Natural killer cell (primary cell): ENCODE results near the gene IREB2. TPM values are rescaled to one million over a fixed set of nuclear protein-coding genes. Genes with fewer than 3 reads are reported as not detected.
"Not testable (repeated sequence)": the region's sequence is repeated elsewhere in the genome, so short reads cannot be mapped to it uniquely, and the experiment has no call there.

ENCODE experiments used
- ATAC-seq, 3 donors: fragments of 150-1000 bp in 2 of 3; fragments of 200-7000 bp in 1 of 3; cut with Tn5 transposase; 1 replicate in 1 of 3; 2 replicates in 2 of 3; pipeline ENCODE4 v1.10.0; 2021; ENCODE audit warnings: mild to moderate bottlenecking in 2 of 3, moderate library complexity in 2 of 3
- DNase-seq, 2 donors: peaks; one replicate each; pipeline versions ENCODE4 v3.0.0 to v3.0.0-alpha.2; 2013 to 2021; ENCODE audit warnings: mixed read lengths in 1 of 2
- H3K27ac ChIP-seq: one replicate; pipeline ENCODE4 v1.5.1; 2013; ENCODE audit warnings: mild to moderate bottlenecking, low read length
- H3K27me3 ChIP-seq: one replicate; pipeline ENCODE4 v1.6.1; 2013; ENCODE audit warnings: low read length; ENCODE audit not compliant: control insufficient read depth, insufficient read depth
- H3K36me3 ChIP-seq: one replicate; pipeline ENCODE4 v1.6.1; 2013; ENCODE audit warnings: low read length; ENCODE audit not compliant: control insufficient read depth, insufficient read depth
- H3K4me1 ChIP-seq: one replicate; pipeline ENCODE4 v1.6.1; 2013; ENCODE audit warnings: low read length; ENCODE audit not compliant: control insufficient read depth, insufficient read depth
- H3K4me3 ChIP-seq: one replicate; pipeline ENCODE4 v1.5.1; 2013; ENCODE audit warnings: low read length
- H3K9me3 ChIP-seq: one replicate; pipeline ENCODE4 v1.6.1; 2013; ENCODE audit warnings: low read length; ENCODE audit not compliant: control insufficient read depth, insufficient read depth
- H3K27ac Mint-ChIP-seq, 2 donors: one replicate each; pipeline ENCODE4 v1.8.0; 2022; ENCODE audit warnings: mild to moderate bottlenecking in 2 of 2, mixed read lengths in 2 of 2, moderate library complexity in 1 of 2
- H3K27me3 Mint-ChIP-seq, 2 donors: one replicate each; pipeline ENCODE4 v1.8.0; 2022; ENCODE audit warnings: low read depth in 2 of 2, mixed read lengths in 2 of 2
- H3K36me3 Mint-ChIP-seq: one replicate; pipeline ENCODE4 v1.8.0; 2022; ENCODE audit warnings: mixed read lengths
- H3K4me1 Mint-ChIP-seq, 2 donors: one replicate each; pipeline ENCODE4 v1.8.0; 2022; ENCODE audit warnings: mixed read lengths in 2 of 2
- H3K4me3 Mint-ChIP-seq: one replicate; pipeline ENCODE4 v1.8.0; 2022; ENCODE audit warnings: mild to moderate bottlenecking, moderate library complexity, mixed read lengths
- H3K9me3 Mint-ChIP-seq, 2 donors: one replicate each; pipeline ENCODE4 v1.8.0; 2022; ENCODE audit warnings: mixed read lengths in 2 of 2
- WGBS: methylation state at CpG from one replicate; pipeline ENCODE4 v1.1.7; 2013; ENCODE audit warnings: missing lambda C conversion rate; ENCODE audit not compliant: insufficient coverage; 5-methylcytosine and 5-hydroxymethylcytosine counted together
- intact Hi-C: fragments of 100-400 bp; cut with micrococcal nuclease; formaldehyde crosslinking; loops from one replicate; pipeline ENCODE4 v1.14.2; 2022
- total RNA-seq, 4 donors: library from RNA; stranded (reverse); fragments of 120-200 nt in 1 of 4; gene quantifications; one replicate each; pipeline versions ENCODE4 v1.2.3 to v1.2.4, GENCODE V29; 2013 to 2022
- TF ChIP-seq, protein P1 (sequence below): fragments of 200-600 bp; IDR thresholded peaks from one replicate; pipeline ENCODE4 v1.8.0; 2022; ENCODE audit warnings: antibody characterized with exemption

Gene IREB2
- total RNA-seq, 3 donors from 2014 or later (not counting 1 experiment from before 2014, with no cell fraction given) = 84.9 to 121 (median 99.0) TPM

DNA sequence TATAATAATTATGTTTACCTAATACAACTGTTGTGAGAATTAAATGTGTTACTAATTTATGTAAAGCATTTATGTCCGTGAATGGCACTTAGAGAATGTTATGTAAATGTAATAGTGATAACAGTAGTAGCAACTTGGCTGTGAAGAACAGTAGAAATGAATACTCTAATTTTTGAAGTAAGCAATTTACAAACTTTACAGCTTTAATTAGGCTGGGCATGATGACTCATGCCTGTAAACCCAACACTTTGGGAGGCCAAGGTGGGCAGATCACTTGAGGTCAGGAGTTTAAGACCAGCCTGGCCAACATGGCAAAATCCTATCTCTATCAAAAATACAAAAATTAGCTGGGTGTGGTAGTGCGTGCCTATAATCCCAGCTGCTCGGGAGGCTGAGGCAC lies 33.9 kb upstream of the IREB2 start:
- Mint-ChIP-seq H3K4me1 (no peaks in the 10 kb centered on the region), H3K27ac (no peak overlapping the region), H3K36me3 (no peaks in the 10 kb centered on the region), H3K27me3 (no peaks in the 10 kb centered on the region), H3K4me3 (no peak overlapping the region), H3K9me3 (no peaks in the 10 kb centered on the region)
- Histone ChIP-seq H3K4me3 (no peak overlapping the region), H3K36me3 (no peaks in the 10 kb centered on the region), H3K9me3 (no peaks in the 10 kb centered on the region), H3K4me1 (no peaks in the 10 kb centered on the region), H3K27ac (no peak overlapping the region), H3K27me3 (no peaks in the 10 kb centered on the region)
- intact Hi-C loops = no loop called here
- no peak for ATAC-seq
- TF ChIP-seq, protein P1, sequence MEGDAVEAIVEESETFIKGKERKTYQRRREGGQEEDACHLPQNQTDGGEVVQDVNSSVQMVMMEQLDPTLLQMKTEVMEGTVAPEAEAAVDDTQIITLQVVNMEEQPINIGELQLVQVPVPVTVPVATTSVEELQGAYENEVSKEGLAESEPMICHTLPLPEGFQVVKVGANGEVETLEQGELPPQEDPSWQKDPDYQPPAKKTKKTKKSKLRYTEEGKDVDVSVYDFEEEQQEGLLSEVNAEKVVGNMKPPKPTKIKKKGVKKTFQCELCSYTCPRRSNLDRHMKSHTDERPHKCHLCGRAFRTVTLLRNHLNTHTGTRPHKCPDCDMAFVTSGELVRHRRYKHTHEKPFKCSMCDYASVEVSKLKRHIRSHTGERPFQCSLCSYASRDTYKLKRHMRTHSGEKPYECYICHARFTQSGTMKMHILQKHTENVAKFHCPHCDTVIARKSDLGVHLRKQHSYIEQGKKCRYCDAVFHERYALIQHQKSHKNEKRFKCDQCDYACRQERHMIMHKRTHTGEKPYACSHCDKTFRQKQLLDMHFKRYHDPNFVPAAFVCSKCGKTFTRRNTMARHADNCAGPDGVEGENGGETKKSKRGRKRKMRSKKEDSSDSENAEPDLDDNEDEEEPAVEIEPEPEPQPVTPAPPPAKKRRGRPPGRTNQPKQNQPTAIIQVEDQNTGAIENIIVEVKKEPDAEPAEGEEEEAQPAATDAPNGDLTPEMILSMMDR = no peak
- DNase-seq = no peak
- WGBS = 100% methylated on average over 1 of the region's 3 CpGs

DNA sequence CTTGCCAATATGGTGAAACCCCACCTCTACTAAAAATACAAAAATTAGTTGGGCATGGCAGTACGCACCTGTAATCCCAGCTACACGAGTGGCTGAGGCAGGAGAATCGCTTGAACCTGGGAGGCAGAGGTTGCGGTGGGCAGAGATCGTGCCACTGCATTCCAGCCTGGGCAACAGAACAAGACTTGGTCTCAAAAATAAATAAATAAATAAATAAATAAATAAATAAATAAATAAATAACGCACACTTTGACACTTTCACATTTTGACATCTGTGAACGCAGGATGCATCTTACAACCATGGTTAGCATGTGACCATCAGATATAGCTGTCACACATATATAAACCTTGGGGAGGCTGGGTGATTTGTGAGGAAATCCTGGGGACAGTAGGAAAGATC lies 33.2 kb upstream of the IREB2 start:
- H3K4me3 Mint-ChIP-seq, H3K9me3 Mint-ChIP-seq: not testable (repeated sequence)

DNA sequence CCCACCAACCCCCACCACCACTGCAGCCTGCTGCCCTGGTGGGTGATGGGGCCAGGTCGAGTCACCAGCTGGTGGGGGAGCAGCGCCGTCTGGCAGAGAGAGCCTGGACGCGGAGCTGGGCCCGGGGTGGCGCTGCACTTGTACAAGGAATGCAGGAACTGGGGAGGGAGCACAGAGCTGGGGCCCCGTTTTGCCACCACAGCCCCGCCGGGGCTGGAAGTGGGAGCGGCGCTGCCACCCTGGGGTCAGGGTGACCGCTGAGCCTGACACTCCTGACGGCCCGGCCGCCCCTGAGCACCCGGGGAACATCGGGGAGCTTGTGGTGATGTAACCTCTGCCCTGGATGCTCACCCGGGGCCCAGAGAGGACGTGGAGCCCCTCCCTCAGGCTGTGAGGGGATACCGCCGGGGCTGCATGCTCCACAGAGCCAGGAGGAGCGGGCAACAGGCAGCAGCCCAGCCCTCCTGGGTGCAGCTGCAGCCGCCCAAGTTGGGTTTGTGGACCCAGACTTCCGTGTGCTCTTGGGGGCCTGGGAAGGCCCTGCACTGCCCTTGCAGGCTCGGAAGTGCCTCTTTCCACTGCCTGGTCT lies 32.6 kb upstream of the IREB2 start:
- H3K4me1 Mint-ChIP-seq = no peaks in the 10 kb centered on the region
- H3K27ac ChIP-seq = no peak overlapping the region
- intact Hi-C loops = no loop called here
- no peaks in the 10 kb centered on the region for H3K9me3 ChIP-seq
- 81% methylated on average over 26 of the region's 26 CpGs for WGBS
- H3K36me3 Mint-ChIP-seq = no peaks in the 10 kb centered on the region
- H3K4me3 Mint-ChIP-seq = no peak overlapping the region
- H3K36me3 ChIP-seq = no peaks in the 10 kb centered on the region
- H3K27ac Mint-ChIP-seq = no peak overlapping the region
- TF ChIP-seq, protein P1 = no peak
- no peaks in the 10 kb centered on the region for H3K27me3 Mint-ChIP-seq
- no peak for ATAC-seq
- H3K4me3 ChIP-seq = no peak overlapping the region
- H3K27me3 ChIP-seq = no peaks in the 10 kb centered on the region
- H3K9me3 Mint-ChIP-seq = no peaks in the 10 kb centered on the region
- DNase-seq = no peak
- H3K4me1 ChIP-seq = no peaks in the 10 kb centered on the region

More for the DNA sequence above, 33.2 kb upstream of the IREB2 start:
- intact Hi-C loops, H3K4me1 Mint-ChIP-seq, H3K9me3 ChIP-seq, H3K36me3 Mint-ChIP-seq, H3K27ac ChIP-seq, ATAC-seq, H3K27me3 Mint-ChIP-seq, H3K4me3 ChIP-seq, DNase-seq, H3K27ac Mint-ChIP-seq, H3K4me1 ChIP-seq, H3K27me3 ChIP-seq, H3K36me3 ChIP-seq: not testable (repeated sequence)
- 100% methylated on average over 3 of the region's 7 CpGs for WGBS

DNA sequence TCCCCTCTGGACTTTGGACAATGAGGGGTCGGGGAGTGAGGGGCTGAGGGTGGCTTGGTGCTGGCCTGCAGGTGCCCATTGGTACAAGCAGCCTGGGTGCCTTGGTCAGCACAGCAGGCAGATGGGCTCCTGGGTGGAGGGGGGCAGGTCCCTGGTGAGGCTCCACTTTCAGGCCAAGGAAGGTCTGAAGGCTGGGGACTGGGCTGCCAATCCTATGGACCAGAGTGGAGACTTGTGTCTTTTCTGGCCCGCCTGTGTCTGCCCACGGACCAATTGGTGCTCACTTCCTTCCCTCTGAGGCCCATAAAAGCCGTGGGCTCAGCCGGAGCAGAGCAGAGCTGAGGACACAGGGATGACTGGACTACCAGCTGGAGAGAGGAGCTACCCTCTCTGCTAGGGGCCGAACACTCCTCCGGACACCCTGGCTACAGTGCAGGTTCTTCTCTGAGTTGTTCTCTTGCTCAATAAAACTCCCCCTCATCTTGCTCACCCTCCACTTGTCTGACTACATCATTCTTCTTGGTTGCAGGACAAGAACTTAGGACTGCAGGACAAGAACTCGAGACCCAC lies 31.9 kb upstream of the IREB2 start:
- intact Hi-C loops = no loop called here
- no peaks in the 10 kb centered on the region for H3K9me3 ChIP-seq
- Mint-ChIP-seq H3K9me3 (no peaks in the 10 kb centered on the region), H3K4me3 (no peak overlapping the region), H3K36me3 (no peaks in the 10 kb centered on the region), H3K27me3 (no peaks in the 10 kb centered on the region), H3K4me1 (no peaks in the 10 kb centered on the region), H3K27ac (no peak overlapping the region)
- no peak overlapping the region for H3K27ac ChIP-seq
- 78% methylated on average over 8 of the region's 8 CpGs for WGBS
- no peaks in the 10 kb centered on the region for H3K4me1 ChIP-seq
- H3K4me3 ChIP-seq = no peak overlapping the region
- H3K27me3 ChIP-seq = no peaks in the 10 kb centered on the region
- TF ChIP-seq, protein P1 = no peak
- ATAC-seq = no peak
- no peak for DNase-seq
- H3K36me3 ChIP-seq = no peaks in the 10 kb centered on the region
